CD1c-positive myeloid dendritic cell (primary cell): Measurements from ENCODE around the gene PSMD8.
"Not testable (repeated sequence)": the region's sequence is repeated elsewhere in the genome, so short reads cannot be mapped to it uniquely, and the experiment has no call there.

Experiments
- DNase-seq: peaks from one replicate; pipeline ENCODE4 v3.0.0-alpha.2; 2016; ENCODE audit errors: extremely low spot score

Gene PSMD8

GRCh38 chr19:38411041-38411712 is 36.8 kb downstream of the PSMD8 start:
- DNase-seq: no peak

- DNase-seq: not testable (repeated sequence)
Measured at GRCh38 chr19:38411898-38412297, 37.5 kb downstream of the PSMD8 start.

- DNase-seq: no peak
Measured at GRCh38 chr19:38412491-38412890, 38.1 kb downstream of the PSMD8 start.

- DNase-seq: no peak
Measured at GRCh38 chr19:38412961-38413360, 38.6 kb downstream of the PSMD8 start.

- DNase-seq: no peak
Measured at GRCh38 chr19:38413416-38413815, 39.0 kb downstream of the PSMD8 start.

GRCh38 chr19:38417146-38417543 is 42.8 kb downstream of the PSMD8 start:
- no peak for DNase-seq

- DNase-seq: peak; percentile 94
Measured at GRCh38 chr19:38417544-38418506, 43.5 kb downstream of the PSMD8 start.

GRCh38 chr19:38420935-38421334 is 46.6 kb downstream of the PSMD8 start:
- no peak for DNase-seq

- no peak for DNase-seq
Measured at GRCh38 chr19:38421856-38422255, 47.5 kb downstream of the PSMD8 start.

- no peak for DNase-seq
Measured at GRCh38 chr19:38422438-38422837, 48.1 kb downstream of the PSMD8 start.

GRCh38 chr19:38424272-38424671 is 49.9 kb downstream of the PSMD8 start:
- no peak for DNase-seq

GRCh38 chr19:38425222-38425809 is 50.9 kb downstream of the PSMD8 start:
- DNase-seq: no peak

- peak; percentile 63 for DNase-seq
Measured at GRCh38 chr19:38425810-38426466, 51.6 kb downstream of the PSMD8 start, which contains the start of gene RASGRP4. Gene RASGRP4, minus strand, starts transcription at chr19:38426219. Its CDS starts 128 bp downstream, at chr19:38426091.

- DNase-seq: not testable (repeated sequence)
Measured at GRCh38 chr19:38427035-38427677, 52.8 kb downstream of the PSMD8 start.

- no peak for DNase-seq
Measured at GRCh38 chr19:38429055-38429810, 54.9 kb downstream of the PSMD8 start.

GRCh38 chr19:38429811-38430156 is 55.4 kb downstream of the PSMD8 start:
- DNase-seq: no peak

GRCh38 chr19:38430931-38431330 is 56.6 kb downstream of the PSMD8 start:
- DNase-seq: no peak

GRCh38 chr19:38433268-38433733 is 58.9 kb downstream of the PSMD8 start, which contains the start of gene RYR1:
Gene RYR1, plus strand, starts transcription at chr19:38433691. Its CDS starts 139 bp downstream, at chr19:38433830.
- DNase-seq: peak; percentile 46
